Trophoblast cell (in vitro differentiated cells and primary cell): ENCODE results near the gene FN3KRP.

Experiments used
- DNase-seq, 2 donors: peaks; one replicate each; pipeline ENCODE4 v3.0.0-alpha.2; 2016
- H2AFZ ChIP-seq: 2 replicates; pipeline ENCODE4 v1.6.1; 2013; ENCODE audit warnings: low read length, moderate library complexity, mild to moderate bottlenecking; ENCODE audit not compliant: insufficient read depth, poor library complexity
- H2AK5ac ChIP-seq: 2 replicates; pipeline ENCODE4 v1.6.1; 2013; ENCODE audit warnings: mild to moderate bottlenecking, low read length
- H2BK120ac ChIP-seq: 2 replicates; pipeline ENCODE4 v1.6.1; 2013; ENCODE audit warnings: low read length, mild to moderate bottlenecking, moderate library complexity; ENCODE audit not compliant: insufficient read depth, poor library complexity
- H2BK12ac ChIP-seq: 2 replicates; pipeline ENCODE4 v1.6.1; 2013; ENCODE audit warnings: mild to moderate bottlenecking, low read length, moderate library complexity
- H2BK5ac ChIP-seq: 2 replicates; pipeline ENCODE4 v1.6.1; 2013; ENCODE audit warnings: low read length, low read depth, moderate library complexity, mild to moderate bottlenecking; ENCODE audit not compliant: poor library complexity
- H3K14ac ChIP-seq: 2 replicates; pipeline ENCODE4 v1.6.1; 2013; ENCODE audit warnings: mild to moderate bottlenecking, low read length
- H3K18ac ChIP-seq: 2 replicates; pipeline ENCODE4 v1.6.1; 2013; ENCODE audit warnings: mild to moderate bottlenecking, low read length
- H3K23ac ChIP-seq: 2 replicates; pipeline ENCODE4 v1.6.1; 2013; ENCODE audit warnings: low read length
- H3K27ac ChIP-seq: 2 replicates; pipeline ENCODE4 v1.5.1; 2013; ENCODE audit warnings: low read depth, mild to moderate bottlenecking, inconsistent platforms, low read length, moderate library complexity
- H3K27me3 ChIP-seq: 2 replicates; pipeline ENCODE4 v1.6.1; 2013; ENCODE audit warnings: inconsistent platforms, mild to moderate bottlenecking, low read length, moderate library complexity; ENCODE audit not compliant: insufficient read depth
- H3K36me3 ChIP-seq, 2 experiments: 1 replicate in 1 of 2; 2 replicates in 1 of 2; pipeline ENCODE4 v1.6.1; 2013; ENCODE audit warnings: low read length in 2 of 2, mild to moderate bottlenecking in 2 of 2, moderate library complexity in 1 of 2; ENCODE audit not compliant: insufficient read depth in 2 of 2, control insufficient read depth in 1 of 2
- H3K4ac ChIP-seq: 2 replicates; pipeline ENCODE4 v1.6.1; 2013; ENCODE audit warnings: low read depth, mild to moderate bottlenecking, low read length, moderate library complexity
- H3K4me1 ChIP-seq, 2 experiments: 1 replicate in 1 of 2; 2 replicates in 1 of 2; pipeline ENCODE4 v1.6.1; 2013; ENCODE audit warnings: low read length in 2 of 2, mild to moderate bottlenecking in 2 of 2, moderate library complexity in 1 of 2; ENCODE audit not compliant: insufficient read depth in 2 of 2, control insufficient read depth in 1 of 2
- H3K4me2 ChIP-seq: 2 replicates; pipeline ENCODE4 v1.6.1; 2013; ENCODE audit warnings: inconsistent platforms, mild to moderate bottlenecking, low read length, moderate library complexity
- H3K4me3 ChIP-seq: 2 replicates; pipeline ENCODE4 v1.5.1; 2013; ENCODE audit warnings: mild to moderate bottlenecking, low read depth, low read length, inconsistent platforms
- H3K79me1 ChIP-seq: one replicate; pipeline ENCODE4 v1.6.1; 2013; ENCODE audit warnings: low read length
- H3K79me2 ChIP-seq: 2 replicates; pipeline ENCODE4 v1.6.1; 2013; ENCODE audit warnings: low read length, mild to moderate bottlenecking; ENCODE audit not compliant: control insufficient read depth, insufficient read depth, poor library complexity
- H3K9ac ChIP-seq: 2 replicates; pipeline ENCODE4 v1.6.1; 2013; ENCODE audit warnings: mild to moderate bottlenecking, low read length
- H3K9me3 ChIP-seq: 2 replicates; pipeline ENCODE4 v1.6.1; 2013; ENCODE audit warnings: low read depth, mild to moderate bottlenecking, control low read depth, inconsistent platforms, low read length; ENCODE audit not compliant: insufficient read depth
- H4K12ac ChIP-seq: 2 replicates; pipeline ENCODE4 v1.6.1; 2013; ENCODE audit warnings: low read depth, mild to moderate bottlenecking, low read length, moderate library complexity
- H4K8ac ChIP-seq: 2 replicates; pipeline ENCODE4 v1.6.1; 2013; ENCODE audit warnings: low read depth, mild to moderate bottlenecking, low read length, moderate library complexity
- H4K91ac ChIP-seq: one replicate; pipeline ENCODE4 v1.6.1; 2013; ENCODE audit warnings: low read depth, mild to moderate bottlenecking, low read length, moderate library complexity
- WGBS: extraction: QIAGEN DNeasy Blood & Tissue Kit; methylation state at CpG from one replicate; pipeline ENCODE4 v1.1.7; 2013; ENCODE audit warnings: missing lambda C conversion rate; ENCODE audit not compliant: insufficient read length, insufficient coverage; ENCODE audit errors: extremely low coverage; 5-methylcytosine and 5-hydroxymethylcytosine counted together

The FN3KRP gene

GRCh38 chr17:82698974-82699442, 17.5 kb upstream of the FN3KRP start:
- peaks cover 7 to 14% of the 10 kb centered on the region in 2 experiments for H3K4me1 ChIP-seq
- no peak overlapping the region for H3K9ac ChIP-seq
- no CpG with 5 or more reads among the region's 45 CpGs for WGBS
- no peak overlapping the region for H4K12ac ChIP-seq
- peak in 1 of 2 donors; percentile 17 for DNase-seq
- H3K27me3 ChIP-seq, result peaks cover 20% of the 10 kb centered on the region
- peaks cover 20% of the 10 kb centered on the region for H3K9me3 ChIP-seq
- no peak overlapping the region for H2BK5ac ChIP-seq
- H2AK5ac ChIP-seq, result no peak overlapping the region
- H3K18ac ChIP-seq, result no peak overlapping the region
- no peak overlapping the region for H3K23ac ChIP-seq
- peak overlapping the region; percentile 89 for H3K4me2 ChIP-seq
- peak overlapping the region; percentile 90 for H2AFZ ChIP-seq
- H3K79me1 ChIP-seq, result no peaks in the 10 kb centered on the region
- H4K91ac ChIP-seq, result no peak overlapping the region
- H4K8ac ChIP-seq, result peak overlapping the region; percentile 20
- H3K27ac ChIP-seq, result no peak overlapping the region
- no peak overlapping the region for H2BK12ac ChIP-seq
- no peaks in the 10 kb centered on the region for H3K36me3 ChIP-seq
- H3K4me3 ChIP-seq, result peak overlapping the region; percentile 86
- H3K14ac ChIP-seq, result no peak overlapping the region
- no peak overlapping the region for H3K4ac ChIP-seq
- H2BK120ac ChIP-seq, result no peak overlapping the region
- H3K79me2 ChIP-seq, result no peaks in the 10 kb centered on the region

GRCh38 chr17:82699551-82699950, 17.0 kb upstream of the FN3KRP start:
- no CpG with 5 or more reads among the region's 13 CpGs for WGBS
- Histone ChIP-seq H3K4ac (no peak overlapping the region), H3K9me3 (peaks cover 20% of the 10 kb centered on the region), H3K14ac (no peak overlapping the region), H3K18ac (no peak overlapping the region), H2AK5ac (no peak overlapping the region), H3K4me2 (no peak overlapping the region), H2BK12ac (no peak overlapping the region), H3K79me2 (no peaks in the 10 kb centered on the region), H3K9ac (no peak overlapping the region), H4K12ac (no peak overlapping the region), H3K27ac (no peak overlapping the region), H3K27me3 (peaks cover 20% of the 10 kb centered on the region), H2AFZ (no peak overlapping the region), H2BK120ac (no peak overlapping the region), H3K4me3 (no peak overlapping the region), H3K36me3 (no peaks in the 10 kb centered on the region), H2BK5ac (no peak overlapping the region), H4K91ac (no peak overlapping the region), H3K23ac (no peak overlapping the region), H4K8ac (no peak overlapping the region), H3K79me1 (no peaks in the 10 kb centered on the region), H3K4me1 (peaks cover 7 to 14% of the 10 kb centered on the region in 2 experiments)
- DNase-seq, result no peak

GRCh38 chr17:82702231-82702927, 14.1 kb upstream of the FN3KRP start:
- Histone ChIP-seq H2BK120ac (no peak overlapping the region), H3K4me3 (no peak overlapping the region), H2AFZ (no peak overlapping the region), H2BK12ac (no peak overlapping the region), H3K27me3 (peaks cover 7% of the 10 kb centered on the region), H3K4ac (no peak overlapping the region), H4K91ac (no peak overlapping the region), H3K23ac (no peak overlapping the region), H2AK5ac (no peak overlapping the region), H3K9ac (no peak overlapping the region), H3K79me2 (no peaks in the 10 kb centered on the region), H2BK5ac (no peak overlapping the region), H3K9me3 (peaks cover 5% of the 10 kb centered on the region), H3K14ac (no peak overlapping the region), H3K4me1 (peaks cover 7 to 11% of the 10 kb centered on the region in 2 experiments), H3K4me2 (no peak overlapping the region), H3K18ac (no peak overlapping the region), H3K79me1 (no peaks in the 10 kb centered on the region), H4K8ac (no peak overlapping the region), H3K27ac (no peak overlapping the region), H4K12ac (no peak overlapping the region), H3K36me3 (no peaks in the 10 kb centered on the region)
- WGBS, result no CpG with 5 or more reads among the region's 20 CpGs
- peak in 1 of 2 donors; percentile 26 for DNase-seq

- no peak overlapping the region for H2AFZ ChIP-seq
- H2BK120ac ChIP-seq, result no peak overlapping the region
- WGBS, result no CpG with 5 or more reads among the region's 26 CpGs
- no peak overlapping the region for H3K4ac ChIP-seq
- no peak overlapping the region for H3K27ac ChIP-seq
- H3K23ac ChIP-seq, result no peak overlapping the region
- no peak overlapping the region for H2AK5ac ChIP-seq
- H3K14ac ChIP-seq, result no peak overlapping the region
- no peak overlapping the region for H2BK12ac ChIP-seq
- H3K18ac ChIP-seq, result no peak overlapping the region
- H4K91ac ChIP-seq, result no peak overlapping the region
- no peaks in the 10 kb centered on the region for H3K27me3 ChIP-seq
- no peaks in the 10 kb centered on the region for H3K79me2 ChIP-seq
- no peak overlapping the region for H3K4me3 ChIP-seq
- no peaks in the 10 kb centered on the region for H3K79me1 ChIP-seq
- no peak overlapping the region for H3K4me2 ChIP-seq
- H4K12ac ChIP-seq, result no peak overlapping the region
- no peaks in the 10 kb centered on the region for H3K36me3 ChIP-seq
- H3K9me3 ChIP-seq, result peaks cover 4% of the 10 kb centered on the region
- H4K8ac ChIP-seq, result no peak overlapping the region
- no peak overlapping the region for H2BK5ac ChIP-seq
- H3K9ac ChIP-seq, result no peak overlapping the region
- no peak for DNase-seq
- H3K4me1 ChIP-seq, result peaks cover 0 to 4% of the 10 kb centered on the region in 2 experiments
Measured at GRCh38 chr17:82703036-82703745, 13.3 kb upstream of the FN3KRP start.
